ENCODE measurements around the gene AMN.

GRCh38 chr14:102882226-102882906 lies 40.1 kb upstream of the AMN start:
- TF ChIP-seq POLR2A (IDR thresholded peaks at IDR 0.05), result no peak
- no peak for TF ChIP-seq CTCF (IDR thresholded peaks at IDR 0.05)

Data from ovary (tissue), 3 donors.